HEK293 (cell line): ENCODE results near the gene RCOR3.

Experiments used
- CTCF ChIA-PET: fragments of 350-600 bp; formaldehyde crosslinking; extraction: SDS; loops from one replicate; lab custom pipeline; 2021; ENCODE audit warnings: antibody characterized with exemption; lab: Yijun Ruan, JAX
- POLR2A ChIA-PET: fragments of 300-600 bp; formaldehyde crosslinking; extraction: SDS; loops from one replicate; lab custom pipeline; 2020; ENCODE audit warnings: antibody characterized with exemption, inconsistent platforms; lab: Yijun Ruan, JAX
- H3K27ac ChIP-seq: fragments of 200-500 bp; sonication (Bioruptor generic); 2 replicates; pipeline ENCODE4 v1.5.1; 2014; ENCODE audit warnings: low read depth, low read length, control low read depth, inconsistent platforms; ENCODE audit errors: extremely low read depth
- H3K36me3 ChIP-seq, 2 experiments: fragments of 200-500 bp in 1 of 2; sonication (Bioruptor generic) in 1 of 2; 1 replicate in 1 of 2; 2 replicates in 1 of 2; pipeline ENCODE4 v1.5.1; 2014 to 2017; ENCODE audit warnings: inconsistent platforms in 2 of 2, low read length in 2 of 2; ENCODE audit not compliant: control insufficient read depth in 2 of 2, insufficient read depth in 1 of 2
- H3K4me1 ChIP-seq: fragments of 200-500 bp; sonication (Bioruptor generic); 2 replicates; pipeline ENCODE4 v1.5.1; 2014; ENCODE audit warnings: mild to moderate bottlenecking, low read length, inconsistent platforms; ENCODE audit not compliant: control insufficient read depth, insufficient read depth
- H3K4me3 ChIP-seq: 2 replicates; pipeline ENCODE4 v1.5.1; 2011; ENCODE audit warnings: low read depth, mild to moderate bottlenecking, control low read depth, low read length, moderate library complexity
- H3K9me3 ChIP-seq: fragments of 200-500 bp; sonication (Bioruptor generic); 2 replicates; pipeline ENCODE4 v1.5.1; 2014; ENCODE audit warnings: low read depth, low read length, inconsistent platforms; ENCODE audit not compliant: control insufficient read depth, insufficient read depth
- HOXD13 ChIP-seq: sonication (generic); formaldehyde crosslinking; IDR thresholded peaks from 2 replicates; pipeline ENCODE4 v1.8.0; 2022; ENCODE audit warnings: missing genetic modification reagents, borderline replicate concordance
- IKZF3 ChIP-seq: fragments of 450-650 bp; IDR thresholded peaks from 2 replicates; pipeline ENCODE4 v1.5.0; 2018; ENCODE audit warnings: missing biosample characterization, mild to moderate bottlenecking, missing genetic modification characterization, moderate library complexity
- MEIS1 ChIP-seq: sonication (generic); formaldehyde crosslinking; IDR thresholded peaks from 2 replicates; pipeline ENCODE4 v1.8.1; 2022; ENCODE audit warnings: missing genetic modification reagents, mild to moderate bottlenecking, borderline replicate concordance
- SP2 ChIP-seq: fragments of 450-650 bp; formaldehyde crosslinking; IDR thresholded peaks from 2 replicates; pipeline ENCODE4 v1.5.1; 2016; ENCODE audit warnings: missing biosample characterization, missing genetic modification characterization
- SP7 ChIP-seq: fragments of 450-650 bp; formaldehyde crosslinking; IDR thresholded peaks from 2 replicates; pipeline ENCODE4 v1.5.1; 2016; ENCODE audit warnings: missing biosample characterization, missing genetic modification characterization
- YY1 ChIP-seq: fragments of 450-650 bp; formaldehyde crosslinking; IDR thresholded peaks from 2 replicates; pipeline ENCODE4 v1.5.1; 2018; ENCODE audit warnings: missing biosample characterization, missing genetic modification characterization
- ZBTB17 ChIP-seq: fragments of 450-650 bp; formaldehyde crosslinking; IDR thresholded peaks from 2 replicates; pipeline ENCODE4 v1.5.1; 2016; ENCODE audit warnings: missing biosample characterization, missing genetic modification characterization
- ZBTB21 ChIP-seq: fragments of 450-650 bp; formaldehyde crosslinking; IDR thresholded peaks from 2 replicates; pipeline ENCODE4 v1.5.1; 2017; ENCODE audit warnings: missing biosample characterization, missing genetic modification characterization
- ZBTB44 ChIP-seq: fragments of 450-650 bp; IDR thresholded peaks from 2 replicates; pipeline ENCODE4 v1.5.1; 2018; ENCODE audit warnings: missing biosample characterization, mild to moderate bottlenecking, missing genetic modification characterization
- ZEB2 ChIP-seq: fragments of 450-650 bp; formaldehyde crosslinking; IDR thresholded peaks from 2 replicates; pipeline ENCODE4 v1.5.1; 2016; ENCODE audit warnings: missing biosample characterization, missing genetic modification characterization
- ZIC2 ChIP-seq: fragments of 450-650 bp; formaldehyde crosslinking; IDR thresholded peaks from 2 replicates; pipeline ENCODE4 v1.5.1; 2016; ENCODE audit warnings: missing biosample characterization, missing genetic modification characterization
- ZNF121 ChIP-seq: fragments of 450-650 bp; formaldehyde crosslinking; IDR thresholded peaks from 2 replicates; pipeline ENCODE4 v1.5.1; 2016; ENCODE audit warnings: missing biosample characterization, missing genetic modification characterization
- ZNF132 ChIP-seq: fragments of 450-650 bp; formaldehyde crosslinking; IDR thresholded peaks from 2 replicates; pipeline ENCODE4 v1.5.1; 2017; ENCODE audit warnings: missing biosample characterization, missing genetic modification characterization, borderline replicate concordance
- ZNF148 ChIP-seq: fragments of 450-650 bp; formaldehyde crosslinking; IDR thresholded peaks from 2 replicates; pipeline ENCODE4 v1.5.0; 2017; ENCODE audit warnings: missing biosample characterization, missing genetic modification characterization, borderline replicate concordance
- ZNF16 ChIP-seq: fragments of 450-650 bp; formaldehyde crosslinking; IDR thresholded peaks from 2 replicates; pipeline ENCODE4 v1.5.1; 2016; ENCODE audit warnings: low read depth, missing biosample characterization, missing genetic modification characterization
- ZNF175 ChIP-seq: fragments of 450-650 bp; formaldehyde crosslinking; IDR thresholded peaks from 2 replicates; pipeline ENCODE4 v1.5.1; 2016; ENCODE audit warnings: missing biosample characterization, missing genetic modification characterization
- ZNF2 ChIP-seq: fragments of 450-650 bp; formaldehyde crosslinking; IDR thresholded peaks from 2 replicates; pipeline ENCODE4 v1.5.1; 2016; ENCODE audit warnings: missing biosample characterization, missing genetic modification characterization
- ZNF211 ChIP-seq: fragments of 450-650 bp; formaldehyde crosslinking; IDR thresholded peaks from 2 replicates; pipeline ENCODE4 v1.5.1; 2016; ENCODE audit warnings: low read depth, missing biosample characterization, missing genetic modification characterization
- ZNF214 ChIP-seq: fragments of 450-650 bp; formaldehyde crosslinking; IDR thresholded peaks from 2 replicates; pipeline ENCODE4 v1.5.1; 2017; ENCODE audit warnings: missing biosample characterization, mild to moderate bottlenecking, missing genetic modification characterization, borderline replicate concordance
- ZNF501 ChIP-seq: fragments of 450-650 bp; formaldehyde crosslinking; IDR thresholded peaks from 2 replicates; pipeline ENCODE4 v1.5.1; 2016; ENCODE audit warnings: missing biosample characterization, missing genetic modification characterization
- ZNF510 ChIP-seq: fragments of 450-650 bp; formaldehyde crosslinking; IDR thresholded peaks from 2 replicates; pipeline ENCODE4 v1.5.1; 2018; ENCODE audit warnings: mild to moderate bottlenecking, missing genetic modification characterization, missing biosample characterization; ENCODE audit not compliant: insufficient replicate concordance
- ZNF529 ChIP-seq: fragments of 450-650 bp; formaldehyde crosslinking; IDR thresholded peaks from 2 replicates; pipeline ENCODE4 v1.5.1; 2017; ENCODE audit warnings: missing genetic modification characterization, missing biosample characterization; ENCODE audit not compliant: insufficient replicate concordance
- ZNF530 ChIP-seq: fragments of 450-650 bp; formaldehyde crosslinking; IDR thresholded peaks from 2 replicates; pipeline ENCODE4 v1.5.1; 2016; ENCODE audit warnings: low read depth, missing biosample characterization, missing genetic modification characterization
- ZNF561 ChIP-seq: fragments of 450-650 bp; IDR thresholded peaks from 2 replicates; pipeline ENCODE4 v1.5.1; 2018; ENCODE audit warnings: missing biosample characterization, missing genetic modification characterization, borderline replicate concordance
- ZNF600 ChIP-seq: fragments of 450-650 bp; formaldehyde crosslinking; IDR thresholded peaks from 2 replicates; pipeline ENCODE4 v1.5.1; 2016; ENCODE audit warnings: missing biosample characterization, missing genetic modification characterization
- ZNF629 ChIP-seq: fragments of 450-650 bp; formaldehyde crosslinking; IDR thresholded peaks from 2 replicates; pipeline ENCODE4 v1.5.1; 2017; ENCODE audit warnings: missing biosample characterization, missing genetic modification characterization
- ZNF660 ChIP-seq: fragments of 450-650 bp; IDR thresholded peaks from 2 replicates; pipeline ENCODE4 v1.5.1; 2018; ENCODE audit warnings: missing biosample characterization, mild to moderate bottlenecking, missing genetic modification characterization
- ZNF76 ChIP-seq: fragments of 450-650 bp; formaldehyde crosslinking; IDR thresholded peaks from 2 replicates; pipeline ENCODE4; 2016; ENCODE audit warnings: low read depth, missing biosample characterization, missing genetic modification characterization, borderline replicate concordance
- TF ChIP-seq, protein P1 (sequence below): fragments of 450-650 bp; formaldehyde crosslinking; IDR thresholded peaks from 2 replicates; pipeline ENCODE4 v1.5.1; 2017; ENCODE audit warnings: missing biosample characterization, missing genetic modification characterization
- TF ChIP-seq, protein P2 (sequence below): fragments of 450-650 bp; formaldehyde crosslinking; IDR thresholded peaks from 2 replicates; pipeline ENCODE4 v1.5.1; 2016; ENCODE audit warnings: missing biosample characterization, missing genetic modification characterization
- TF ChIP-seq, protein P3 (sequence below): fragments of 450-650 bp; formaldehyde crosslinking; optimal IDR thresholded peaks from 2 replicates; pipeline ENCODE3; 2016; ENCODE audit warnings: missing biosample characterization, mild to moderate bottlenecking, missing genetic modification characterization

Gene RCOR3

GRCh38 chr1:211305044-211305443 lies 45.9 kb downstream of the RCOR3 start:
- ChIA-PET POLR2A (no interaction called here), CTCF (interaction anchor here (1.0 kb wide), 1 partner anchor 19 kb away, joined by 5 read pairs; no protein-coding TSS in a partner anchor)
- Histone ChIP-seq H3K9me3 (no peaks in the 10 kb centered on the region), H3K4me3 (no peak overlapping the region), H3K4me1 (no peaks in the 10 kb centered on the region), H3K36me3 (peaks cover 15 to 17% of the 10 kb centered on the region in 2 experiments), H3K27ac (no peak overlapping the region)
- TF ChIP-seq, protein P1, sequence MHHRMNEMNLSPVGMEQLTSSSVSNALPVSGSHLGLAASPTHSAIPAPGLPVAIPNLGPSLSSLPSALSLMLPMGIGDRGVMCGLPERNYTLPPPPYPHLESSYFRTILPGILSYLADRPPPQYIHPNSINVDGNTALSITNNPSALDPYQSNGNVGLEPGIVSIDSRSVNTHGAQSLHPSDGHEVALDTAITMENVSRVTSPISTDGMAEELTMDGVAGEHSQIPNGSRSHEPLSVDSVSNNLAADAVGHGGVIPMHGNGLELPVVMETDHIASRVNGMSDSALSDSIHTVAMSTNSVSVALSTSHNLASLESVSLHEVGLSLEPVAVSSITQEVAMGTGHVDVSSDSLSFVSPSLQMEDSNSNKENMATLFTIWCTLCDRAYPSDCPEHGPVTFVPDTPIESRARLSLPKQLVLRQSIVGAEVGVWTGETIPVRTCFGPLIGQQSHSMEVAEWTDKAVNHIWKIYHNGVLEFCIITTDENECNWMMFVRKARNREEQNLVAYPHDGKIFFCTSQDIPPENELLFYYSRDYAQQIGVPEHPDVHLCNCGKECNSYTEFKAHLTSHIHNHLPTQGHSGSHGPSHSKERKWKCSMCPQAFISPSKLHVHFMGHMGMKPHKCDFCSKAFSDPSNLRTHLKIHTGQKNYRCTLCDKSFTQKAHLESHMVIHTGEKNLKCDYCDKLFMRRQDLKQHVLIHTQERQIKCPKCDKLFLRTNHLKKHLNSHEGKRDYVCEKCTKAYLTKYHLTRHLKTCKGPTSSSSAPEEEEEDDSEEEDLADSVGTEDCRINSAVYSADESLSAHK, result no peak
- TF ChIP-seq, protein P2, sequence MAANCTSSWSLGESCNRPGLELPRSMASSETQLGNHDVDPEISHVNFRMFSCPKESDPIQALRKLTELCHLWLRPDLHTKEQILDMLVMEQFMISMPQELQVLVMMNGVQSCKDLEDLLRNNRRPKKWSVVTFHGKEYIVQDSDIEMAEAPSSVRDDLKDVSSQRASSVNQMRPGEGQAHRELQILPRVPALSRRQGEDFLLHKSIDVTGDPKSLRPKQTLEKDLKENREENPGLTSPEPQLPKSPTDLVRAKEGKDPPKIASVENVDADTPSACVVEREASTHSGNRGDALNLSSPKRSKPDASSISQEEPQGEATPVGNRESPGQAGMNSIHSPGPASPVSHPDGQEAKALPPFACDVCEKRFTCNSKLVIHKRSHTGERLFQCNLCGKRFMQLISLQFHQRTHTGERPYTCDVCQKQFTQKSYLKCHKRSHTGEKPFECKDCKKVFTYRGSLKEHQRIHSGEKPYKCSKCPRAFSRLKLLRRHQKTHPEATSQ (tag by site-specific recombination), result no peak
- TF ChIP-seq ZNF121 (tag by site-specific recombination) (no peak), ZNF529 (tag by site-specific recombination) (no peak), ZEB2 (tag by site-specific recombination) (peak; percentile 48; the same call in 1 of the 2 replicates), HOXD13 (no peak), ZNF561 (tag by site-specific recombination) (no peak), ZNF132 (tag by site-specific recombination) (no peak), ZNF660 (tag by site-specific recombination) (peak; percentile 57; the same call in 1 of the 2 replicates), ZNF175 (tag by site-specific recombination) (no peak), SP2 (tag by site-specific recombination) (no peak), ZBTB17 (tag by site-specific recombination) (peak; percentile 32; the same call in 1 of the 2 replicates), ZNF629 (tag by site-specific recombination) (peak; percentile 76), ZNF510 (no peak), ZNF530 (tag by site-specific recombination) (no peak), SP7 (tag by site-specific recombination) (peak; percentile 56), ZNF76 (no peak), ZNF16 (tag by site-specific recombination) (no peak), ZNF2 (tag by site-specific recombination) (no peak), YY1 (no peak), ZNF600 (tag by site-specific recombination) (0 out of 2 replicates have a peak, but pooled peaks have one; percentile 18), ZBTB44 (tag by site-specific recombination) (no peak), ZNF501 (no peak), ZIC2 (peak; percentile 48), ZNF148 (tag by site-specific recombination) (no peak), ZBTB21 (tag by site-specific recombination) (peak; percentile 48; the same call in 1 of the 2 replicates), ZNF214 (tag by site-specific recombination) (no peak), ZNF211 (tag by site-specific recombination) (no peak), MEIS1 (CRISPR knock-in tag) (no peak), IKZF3 (tag by site-specific recombination) (no peak)
- TF ChIP-seq, protein P3, sequence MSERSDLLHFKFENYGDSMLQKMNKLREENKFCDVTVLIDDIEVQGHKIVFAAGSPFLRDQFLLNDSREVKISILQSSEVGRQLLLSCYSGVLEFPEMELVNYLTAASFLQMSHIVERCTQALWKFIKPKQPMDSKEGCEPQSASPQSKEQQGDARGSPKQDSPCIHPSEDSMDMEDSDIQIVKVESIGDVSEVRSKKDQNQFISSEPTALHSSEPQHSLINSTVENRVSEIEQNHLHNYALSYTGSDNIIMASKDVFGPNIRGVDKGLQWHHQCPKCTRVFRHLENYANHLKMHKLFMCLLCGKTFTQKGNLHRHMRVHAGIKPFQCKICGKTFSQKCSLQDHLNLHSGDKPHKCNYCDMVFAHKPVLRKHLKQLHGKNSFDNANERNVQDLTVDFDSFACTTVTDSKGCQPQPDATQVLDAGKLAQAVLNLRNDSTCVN (tag by site-specific recombination), result no peak
